ENCODE data around the gene TMCO6. TPM values are rescaled to one million over a fixed set of nuclear protein-coding genes. Genes with fewer than 3 reads are reported as not detected.

Gene TMCO6
- total and polyA plus RNA-seq, 2 of the 8 experiments (the other 6 are each of a cell fraction or from before 2014, with no cell fraction given): 29.0 to 40.9 TPM

DNA sequence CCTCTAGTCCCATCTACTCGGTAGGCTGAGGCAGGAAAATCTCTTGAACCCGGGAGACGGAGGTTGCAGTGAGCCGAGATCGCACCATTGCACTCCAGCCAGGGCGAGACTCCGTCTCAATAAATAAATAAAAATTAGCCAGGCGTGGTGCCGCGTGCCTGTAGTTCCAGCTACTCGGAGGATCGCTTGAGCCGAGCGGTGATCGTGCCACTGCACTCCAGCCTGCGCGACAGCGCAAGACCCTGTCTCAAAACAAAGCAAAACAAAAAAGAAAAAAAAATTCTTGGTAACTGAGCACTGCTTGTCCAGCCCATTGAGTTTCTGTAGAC lies 24.7 kb downstream of the TMCO6 start:
- Histone ChIP-seq H3K27ac (ENCODE audit: low read depth, low read length) (no peak overlapping the region), H3K4ac (replicated peaks; ENCODE audit: insufficient read length, low read depth, low read length) (peak overlapping the region; percentile 40), H3K4me1 (replicated peaks in 1 of 4; ENCODE audit: control insufficient read depth in 3 of 4, insufficient read depth in 4 of 4, low read length in 3 of 4) (no peaks in the 10 kb centered on the region; a peak in 1 of 7 replicates), H4K20me1 (replicated peaks in 1 of 2; ENCODE audit: control insufficient read depth in 1 of 2, insufficient read depth in 2 of 2, low read length in 2 of 2) (peaks cover 0 to 2% of the 10 kb centered on the region in 2 experiments), H4K5ac (ENCODE audit: insufficient read length, low read depth, low read length) (no peak overlapping the region), H2AFZ (ENCODE audit: low read length) (peak overlapping the region; percentile 98), H4K8ac (ENCODE audit: extremely low read depth, insufficient read depth, low read length) (no peak overlapping the region), H3K36me3 (ENCODE audit: control insufficient read depth in 2 of 4, insufficient read depth in 4 of 4, low read length in 3 of 4) (peaks cover 9 to 51% (median 32%) of the 10 kb centered on the region in 4 experiments; a peak in 7 of 8 replicates), H2AK5ac (ENCODE audit: low read depth, low read length) (no peak overlapping the region), H4K91ac (replicated peaks; ENCODE audit: insufficient read length, low read length) (no peak overlapping the region), H3K23me2 (ENCODE audit: low read depth, low read length) (peaks cover 6% of the 10 kb centered on the region), H3K23ac (ENCODE audit: insufficient read length) (no peak overlapping the region), H3K9ac (replicated peaks in 1 of 4; ENCODE audit: extremely low read depth in 1 of 4, low read depth in 3 of 4, low read length in 3 of 4) (no peak overlapping the region; a peak in 1 of 7 replicates), H2BK120ac (replicated peaks; ENCODE audit: low read depth, low read length) (no peak overlapping the region), H2BK15ac (ENCODE audit: low read length) (no peak overlapping the region), H3K56ac (replicated peaks; ENCODE audit: insufficient read length, low read depth, low read length) (peak overlapping the region; percentile 40), H3K4me3 (ENCODE audit: extremely low read depth in 1 of 4, insufficient read depth in 2 of 4, low read depth in 3 of 4, low read length in 4 of 4) (peak overlapping the region; percentile 82 to 98 (median 94)), H3K9me3 (ENCODE audit: insufficient read depth in 2 of 2, low read depth in 1 of 2, low read length in 1 of 2) (no peaks in the 10 kb centered on the region), H2BK5ac (ENCODE audit: low read depth, low read length) (no peak overlapping the region), H3K27me3 (replicated peaks in 1 of 4; ENCODE audit: control insufficient read depth in 3 of 4, extremely low read depth in 1 of 4, insufficient read depth in 3 of 4, low read length in 3 of 4) (no peaks in the 10 kb centered on the region), H3K79me1 (ENCODE audit: low read depth, low read length) (peaks cover 3% of the 10 kb centered on the region; the same call in 1 of the 2 replicates), H3K4me2 (ENCODE audit: insufficient read depth in 1 of 2, low read depth in 2 of 2, low read length in 2 of 2) (peak overlapping the region; percentile 92 to 93), H3K79me2 (ENCODE audit: control insufficient read depth in 1 of 2, insufficient read depth in 2 of 2, low read length in 2 of 2) (peaks cover 0 to 19% of the 10 kb centered on the region in 2 experiments; a peak in 2 of 4 replicates), H2BK20ac (ENCODE audit: low read length) (peak overlapping the region; percentile 72; the same call in 1 of the 2 replicates), H3K14ac (ENCODE audit: insufficient read length) (no peak overlapping the region), H2BK12ac (ENCODE audit: low read depth, low read length) (no peak overlapping the region), H3K18ac (ENCODE audit: extremely low read depth, low read length) (no peak overlapping the region)
- ChIA-PET POLR2A (ENCODE audit: partially characterized antibody) (interaction anchor here (1.1 to 9.9 kb wide), 9 partner anchors 10 to 116 kb away, joined by 3 to 87 read pairs (median 7); partner anchors contain the start of genes DND1, HARS1, HARS2 and IK), CTCF (ENCODE audit: partially characterized antibody) (interaction anchor here (0.8 to 2.1 kb wide), 3 partner anchors 11 to 56 kb away, joined by 3 to 4 read pairs (median 3); partner anchors contain the start of genes IK and NDUFA2)
- DNase-seq (ENCODE audit: low read depth in 1 of 2, low spot score in 2 of 2) (no peak), FAIRE-seq (no peak)
- TF ChIP-seq TEAD4 (IDR thresholded peaks at IDR 0.05; ENCODE audit: low read depth, low read length) (no peak), POLR2A (IDR thresholded peaks at IDR 0.05; ENCODE audit: control extremely low read depth in 1 of 2, low read depth in 2 of 2, low read length in 2 of 2) (no peak), POLR2AphosphoS5 (IDR thresholded peaks at IDR 0.05; ENCODE audit: low read depth, low read length) (no peak), SP2 (IDR thresholded peaks at IDR 0.05; ENCODE audit: low read length) (no peak), KDM1A (IDR thresholded peaks at IDR 0.05; ENCODE audit: borderline replicate concordance, low read length) (no peak), EZH2 (IDR thresholded peaks at IDR 0.05; ENCODE audit: low read depth, low read length, severe bottlenecking) (no peak), BCL11A (IDR thresholded peaks at IDR 0.05; ENCODE audit: low read depth in 2 of 2, low read length in 2 of 2) (no peak), SRF (IDR thresholded peaks at IDR 0.05; ENCODE audit: low read depth, low read length) (no peak), RBBP5 (IDR thresholded peaks at IDR 0.05; ENCODE audit: borderline replicate concordance, low read depth, low read length) (no peak), HDAC6 (IDR thresholded peaks at IDR 0.05; ENCODE audit: low read depth, low read length) (no peak), CBX8 (IDR thresholded peaks at IDR 0.05; ENCODE audit: borderline replicate concordance, low read depth, low read length) (no peak), KDM4A (IDR thresholded peaks at IDR 0.05; ENCODE audit: low read depth, low read length, severe bottlenecking) (no peak), CHD1 (IDR thresholded peaks at IDR 0.05; ENCODE audit: low read depth, low read length) (no peak), SUZ12 (IDR thresholded peaks at IDR 0.05; ENCODE audit: low read length) (no peak)
- WGBS, 2 experiments (ENCODE audit: extremely low coverage in 1 of 2, insufficient coverage in 1 of 2, insufficient read length in 1 of 2, insufficient replicate concordance in 2 of 2, low coverage in 1 of 2, low lambda C conversion rate in 2 of 2, missing lambda C conversion rate in 1 of 2): 60% methylated on average over 18 of the region's 18 CpGs; no CpG with 5 or more reads in 1 of the 2 experiments

All from H1 (cell line).